A673 (cell line): ENCODE results near the gene TCF7L1.

Experiments used
- CTCF ChIP-seq: fragments of 300-800, 200-600 bp; sonication (generic); conservative IDR thresholded peaks from 2 replicates; pipeline ENCODE4 v1.5.1; 2017; ENCODE audit warnings: low read depth, mild to moderate bottlenecking, antibody characterized with exemption, low read length, moderate library complexity, mixed read lengths
- EZH2 ChIP-seq: fragments of 200-600 bp; sonication (generic); IDR thresholded peaks from 2 replicates; pipeline ENCODE4 v1.6.1; 2017; ENCODE audit warnings: borderline replicate concordance, low read depth, mild to moderate bottlenecking, mixed read lengths, antibody characterized with exemption, low read length; ENCODE audit not compliant: poor library complexity, severe bottlenecking

- TF ChIP-seq CTCF (no peak), EZH2 (no peak)
Observed at GRCh38 chr2:85341269-85342029, 208.3 kb downstream of the TCF7L1 start.
